Bone marrow (tissue), 2 donors: Measurements from ENCODE around the gene RIC8A.

Experiments used
- DNase-seq, 2 donors: peaks; one replicate each; lab custom pipeline; 2025; lab: John Stamatoyannopoulos, UW

RIC8A gene

DNA sequence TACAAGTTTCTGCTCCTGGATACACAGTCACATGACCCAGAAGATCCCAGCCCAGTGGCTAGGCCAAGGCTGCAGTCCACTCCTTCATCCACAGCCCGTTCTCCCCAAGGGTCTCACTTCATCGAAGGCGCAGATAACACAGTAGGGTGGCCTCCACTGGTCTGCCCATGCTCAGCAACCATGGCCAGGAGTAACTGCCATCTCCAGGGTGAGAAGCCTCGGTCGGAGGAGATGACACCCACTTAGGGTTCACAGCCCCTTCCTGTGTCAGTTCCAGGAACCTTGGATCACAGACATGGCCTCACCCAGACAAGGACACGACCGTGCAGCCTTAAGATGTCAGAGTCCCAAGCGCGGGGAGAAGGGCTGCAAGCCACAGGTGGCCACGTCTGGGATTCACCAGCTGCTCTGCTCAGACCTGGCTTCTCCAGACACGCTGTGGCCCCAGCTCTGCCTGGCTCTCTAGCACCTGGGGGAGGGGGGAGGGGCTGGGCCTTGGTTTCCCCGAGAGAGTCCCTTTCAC is 2.9 kb upstream of the RIC8A start:
- no peak for DNase-seq

GRCh38 chr11:205221-206001 is 2.1 kb upstream of the RIC8A start:
- no peak for DNase-seq

GRCh38 chr11:206002-206384 is 1.5 kb upstream of the RIC8A start:
- no peak for DNase-seq

DNA sequence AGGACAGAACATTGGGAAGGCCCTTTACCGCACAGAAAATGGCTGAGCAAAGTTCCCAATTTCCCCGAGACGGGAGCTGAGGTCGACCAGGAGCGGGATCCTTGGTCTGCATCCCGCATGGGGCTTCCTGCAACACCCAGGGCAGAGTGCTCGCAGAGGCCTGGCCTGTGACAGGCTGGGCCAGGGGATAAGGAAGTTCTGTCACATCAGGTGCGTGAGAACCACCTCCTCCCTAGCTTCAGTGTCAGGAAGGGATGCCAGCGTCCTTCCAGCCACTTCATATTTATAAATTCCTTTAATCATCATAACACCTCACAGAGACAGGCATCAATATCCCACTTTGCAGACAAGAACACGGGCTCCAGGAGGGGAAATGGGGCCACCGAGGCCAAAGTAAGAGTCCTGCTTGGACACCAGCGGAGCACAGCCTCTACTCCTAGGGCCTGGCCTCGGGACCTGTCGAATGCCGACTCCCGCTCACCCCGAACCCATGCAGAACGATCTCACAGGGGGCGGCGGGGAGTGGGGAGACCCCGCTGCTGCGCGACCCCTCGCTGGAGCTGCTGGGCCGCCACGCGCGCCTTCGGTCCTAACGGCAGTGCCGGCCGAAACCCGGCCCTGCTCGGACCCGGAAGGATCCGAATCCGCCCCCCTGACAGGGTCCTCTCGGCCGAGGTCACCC is 841 bp upstream of the RIC8A start:
- DNase-seq = no peak

- no peak for DNase-seq
Measured at GRCh38 chr11:207863-208180, 314 bp downstream of the RIC8A start.

DNA sequence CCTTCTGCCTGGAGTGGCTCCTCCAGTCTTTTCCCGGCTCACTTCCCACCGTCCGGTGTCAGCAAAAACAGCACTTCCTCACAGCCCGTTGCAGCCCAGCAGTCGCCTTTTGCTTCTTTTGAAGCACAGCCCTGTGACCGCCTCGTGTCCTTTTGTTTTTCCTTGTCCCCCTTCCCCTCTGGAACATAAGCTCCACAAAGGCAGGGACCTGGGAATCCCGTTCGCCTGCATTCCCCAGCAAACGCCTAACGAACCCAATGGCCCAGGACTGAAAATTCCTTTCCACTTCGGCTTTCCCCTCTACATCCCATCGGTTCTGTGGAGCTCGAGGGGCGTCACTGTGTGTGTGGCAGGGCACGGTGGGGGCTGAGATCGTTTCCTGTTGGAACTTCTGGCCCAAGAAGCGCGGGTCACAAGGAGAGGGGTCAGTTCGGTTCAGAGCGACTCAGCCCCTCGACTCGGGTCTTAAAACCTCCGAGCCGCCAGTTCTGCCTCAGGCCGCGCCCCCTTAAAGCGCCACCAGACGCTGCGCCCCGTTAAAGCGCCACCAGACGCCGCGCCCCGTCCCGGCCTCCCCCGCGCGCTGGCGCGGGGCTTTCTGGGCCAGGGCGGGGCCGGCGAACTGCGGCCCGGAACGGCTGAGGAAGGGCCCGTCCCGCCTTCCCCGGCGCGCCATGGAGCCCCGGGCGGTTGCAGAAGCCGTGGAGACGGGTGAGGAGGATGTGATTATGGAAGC is 841 bp downstream of the RIC8A start:
- peak; percentile 46 to 48 for DNase-seq

GRCh38 chr11:208917-209260 is 1.4 kb downstream of the RIC8A start:
- DNase-seq = no peak

DNA sequence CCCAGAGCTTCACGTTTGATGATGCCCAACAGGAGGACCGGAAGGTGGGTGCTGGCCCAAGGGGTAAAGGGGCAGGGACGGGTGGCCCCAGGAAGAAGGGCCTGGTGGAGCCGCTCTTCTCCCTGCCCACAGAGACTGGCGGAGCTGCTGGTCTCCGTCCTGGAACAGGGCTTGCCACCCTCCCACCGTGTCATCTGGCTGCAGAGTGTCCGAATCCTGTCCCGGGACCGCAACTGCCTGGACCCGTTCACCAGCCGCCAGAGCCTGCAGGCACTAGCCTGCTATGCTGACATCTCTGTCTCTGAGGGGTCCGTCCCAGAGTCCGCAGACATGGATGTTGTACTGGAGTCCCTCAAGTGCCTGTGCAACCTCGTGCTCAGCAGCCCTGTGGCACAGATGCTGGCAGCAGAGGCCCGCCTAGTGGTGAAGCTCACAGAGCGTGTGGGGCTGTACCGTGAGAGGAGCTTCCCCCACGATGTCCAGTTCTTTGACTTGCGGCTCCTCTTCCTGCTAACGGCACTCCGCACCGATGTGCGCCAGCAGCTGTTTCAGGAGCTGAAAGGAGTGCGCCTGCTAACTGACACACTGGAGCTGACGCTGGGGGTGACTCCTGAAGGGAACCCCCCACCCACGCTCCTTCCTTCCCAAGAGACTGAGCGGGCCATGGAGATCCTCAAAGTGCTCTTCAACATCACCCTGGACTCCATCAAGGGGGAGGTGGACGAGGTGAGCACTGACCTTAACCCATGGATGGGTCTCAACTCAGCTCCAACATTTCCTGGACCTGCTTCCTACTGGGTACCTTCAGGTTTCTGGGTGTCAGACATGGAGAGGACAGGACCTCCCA is 2.0 kb downstream of the RIC8A start:
- DNase-seq = no peak

GRCh38 chr11:210122-210802 is 2.8 kb downstream of the RIC8A start:
- no peak for DNase-seq

DNA sequence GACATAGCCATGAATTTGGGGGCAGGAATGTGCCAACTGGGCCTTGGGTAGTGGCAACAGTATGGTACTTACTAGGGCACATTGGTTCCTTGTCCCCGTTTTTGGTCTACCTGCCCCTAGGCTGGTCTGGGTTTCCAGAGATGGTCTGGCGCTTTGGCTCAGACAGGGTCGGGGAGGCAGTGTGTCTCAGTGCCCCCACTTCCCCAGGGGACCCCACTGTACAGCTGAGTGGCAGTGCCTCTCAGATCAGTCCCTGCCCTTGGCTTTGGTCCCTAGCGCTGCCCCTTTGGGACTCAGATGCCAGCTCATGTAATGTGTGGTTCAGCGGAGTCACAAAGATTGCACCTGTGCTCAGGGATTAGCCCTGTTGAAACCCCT is 3.3 kb downstream of the RIC8A start:
- DNase-seq = no peak

GRCh38 chr11:211295-211694 is 3.8 kb downstream of the RIC8A start:
- no peak for DNase-seq

- DNase-seq = no peak
Measured at GRCh38 chr11:211741-212140, 4.2 kb downstream of the RIC8A start.

DNA sequence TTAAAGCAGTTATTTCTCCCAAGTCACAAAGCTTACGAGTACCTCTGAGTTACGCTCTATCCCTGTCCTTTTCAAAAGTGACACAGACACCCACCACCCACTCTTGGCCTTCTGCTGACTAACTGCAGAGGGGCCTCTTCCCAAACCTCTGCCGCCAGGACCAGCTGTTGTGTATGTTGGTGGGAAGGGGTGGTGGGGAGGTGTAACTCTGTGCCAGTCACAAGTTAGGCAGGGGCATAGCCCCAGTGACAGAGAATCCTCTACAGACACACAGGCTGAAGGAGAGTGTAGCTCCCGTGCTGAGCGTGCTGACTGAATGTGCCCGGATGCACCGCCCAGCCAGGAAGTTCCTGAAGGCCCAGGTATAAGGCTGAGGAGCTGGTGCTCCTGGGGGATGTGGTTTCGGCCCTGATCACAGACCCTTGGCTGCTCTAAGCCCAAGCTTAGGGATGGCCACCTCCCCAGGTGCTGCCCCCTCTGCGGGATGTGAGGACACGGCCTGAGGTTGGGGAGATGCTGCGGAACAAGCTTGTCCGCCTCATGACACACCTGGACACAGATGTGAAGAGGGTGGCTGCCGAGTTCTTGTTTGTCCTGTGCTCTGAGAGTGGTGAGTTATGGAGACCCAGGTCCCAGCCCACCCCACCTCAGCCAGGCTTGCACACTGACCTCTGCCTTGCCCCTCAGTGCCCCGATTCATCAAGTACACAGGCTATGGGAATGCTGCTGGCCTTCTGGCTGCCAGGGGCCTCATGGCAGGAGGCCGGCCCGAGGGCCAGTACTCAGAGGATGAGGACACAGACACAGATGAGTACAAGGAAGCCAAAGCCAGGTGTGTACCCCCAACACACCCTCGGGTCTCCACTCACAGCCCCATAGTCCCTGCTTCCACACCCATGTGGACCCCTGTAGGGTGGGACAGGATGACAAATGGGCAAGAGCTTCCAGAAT is 4.9 kb downstream of the RIC8A start:
- DNase-seq = no peak

DNA sequence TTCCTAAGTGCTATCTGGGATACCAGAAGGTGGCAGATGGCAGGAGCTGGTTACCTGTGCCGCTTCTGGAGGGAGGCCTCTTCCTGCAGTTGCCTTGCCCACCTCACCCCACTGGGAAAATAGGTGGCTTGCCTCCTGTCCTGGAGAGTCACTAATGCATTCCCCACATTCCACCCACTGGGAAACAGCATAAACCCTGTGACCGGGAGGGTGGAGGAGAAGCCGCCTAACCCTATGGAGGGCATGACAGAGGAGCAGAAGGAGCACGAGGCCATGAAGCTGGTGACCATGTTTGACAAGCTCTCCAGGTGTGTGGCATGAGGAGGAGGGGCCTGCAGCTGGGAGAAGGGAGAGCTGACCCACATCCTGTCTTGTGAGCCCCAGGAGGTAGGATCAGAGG is 5.6 kb downstream of the RIC8A start:
- no peak for DNase-seq

- no peak for DNase-seq
Measured at GRCh38 chr11:214083-214482, 6.6 kb downstream of the RIC8A start.

- DNase-seq = no peak
Measured at GRCh38 chr11:215581-216037, 8.1 kb downstream of the RIC8A start.

GRCh38 chr11:216081-216974 is 8.8 kb downstream of the RIC8A start:
- no peak for DNase-seq

- DNase-seq = no peak
Measured at GRCh38 chr11:217704-218103, 10.2 kb downstream of the RIC8A start.
